SK-N-SH (cell line): Measurements from ENCODE around the gene SRP54. TPM values are rescaled to one million over a fixed set of nuclear protein-coding genes. Genes with fewer than 3 reads are reported as not detected.

Experiments used
- CTCF ChIA-PET: fragments of 300-600, 350-600 bp; formaldehyde crosslinking; extraction: SDS; loops from one replicate; lab custom pipeline; 2021; lab: Yijun Ruan, JAX
- POLR2A ChIA-PET: fragments of 350-600 bp; sonication (Branson Sonifier 250); formaldehyde crosslinking; extraction: SDS; loops from one replicate; lab custom pipeline; 2020; ENCODE audit warnings: antibody characterized with exemption, inconsistent platforms; lab: Yijun Ruan, JAX
- DNase-seq: peaks from one replicate; pipeline ENCODE4 v3.0.0; 2012
- H2AFZ ChIP-seq: fragments of 200-600 bp; sonication (generic); 2 replicates; pipeline ENCODE4 v1.8.1; 2016; ENCODE audit warnings: antibody characterized with exemption, mild to moderate bottlenecking, low read depth
- H3F3A ChIP-seq: fragments of 200-600 bp; sonication (generic); replicated peaks from 2 replicates; pipeline ENCODE3; 2016; ENCODE audit warnings: antibody characterized with exemption, mild to moderate bottlenecking; ENCODE audit not compliant: insufficient read depth
- H3K27ac ChIP-seq, 2 experiments: fragments of 200-500 bp in 1 of 2; fragments of 200-600 bp in 1 of 2; sonication (Bioruptor generic) in 1 of 2; sonication (generic), shearing (Covaris generic) in 1 of 2; 2 replicates each; pipeline versions ENCODE4 v1.5.1 to v1.6.1; 2014 to 2016; ENCODE audit warnings: low read depth in 2 of 2, inconsistent platforms in 1 of 2, low read length in 1 of 2, mild to moderate bottlenecking in 1 of 2, mixed read lengths in 1 of 2
- H3K27me3 ChIP-seq: fragments of 200-600 bp; sonication (generic), shearing (Covaris generic); 2 replicates; pipeline ENCODE4 v1.6.1; 2016; ENCODE audit warnings: mixed run types; ENCODE audit not compliant: insufficient read depth
- H3K36me3 ChIP-seq, 2 experiments: fragments of 200-500 bp in 1 of 2; fragments of 200-600 bp in 1 of 2; sonication (Bioruptor generic) in 1 of 2; sonication (generic) in 1 of 2; replicated peaks in 1 of 2; 2 replicates each; pipeline versions ENCODE3 to v1.5.1; 2014 to 2016; ENCODE audit warnings: low read length in 1 of 2, mild to moderate bottlenecking in 1 of 2; ENCODE audit not compliant: insufficient read depth in 2 of 2, control insufficient read depth in 1 of 2
- H3K4me1 ChIP-seq, 2 experiments: fragments of 200-500 bp in 1 of 2; fragments of 200-600 bp in 1 of 2; sonication (Bioruptor generic) in 1 of 2; sonication (generic), shearing (Covaris generic) in 1 of 2; 2 replicates each; pipeline versions ENCODE4 v1.5.1 to v1.6.1; 2014 to 2016; ENCODE audit warnings: low read depth in 1 of 2, low read length in 1 of 2, mixed run types in 1 of 2; ENCODE audit not compliant: insufficient read depth in 2 of 2, control insufficient read depth in 1 of 2
- H3K4me2 ChIP-seq: fragments of 200-600 bp; sonication (generic), shearing (Covaris generic); 2 replicates; pipeline ENCODE4 v1.6.1; 2017; ENCODE audit warnings: mixed run types
- H3K4me3 ChIP-seq, 2 experiments: fragments of 200-500 bp in 1 of 2; fragments of 200-600 bp in 1 of 2; sonication (Bioruptor generic) in 1 of 2; sonication (generic), shearing (Covaris generic) in 1 of 2; 2 replicates each; pipeline versions ENCODE4 v1.5.1 to v1.8.1; 2014 to 2016; ENCODE audit warnings: low read depth in 2 of 2, inconsistent platforms in 1 of 2, low read length in 1 of 2, mild to moderate bottlenecking in 1 of 2, mixed read lengths in 1 of 2, moderate library complexity in 1 of 2
- H3K79me2 ChIP-seq: fragments of 200-600 bp; sonication (generic); 2 replicates; pipeline ENCODE4 v1.8.1; 2017; ENCODE audit warnings: mild to moderate bottlenecking; ENCODE audit not compliant: insufficient read depth
- H3K9ac ChIP-seq: fragments of 200-600 bp; sonication (generic); 2 replicates; pipeline ENCODE4 v1.6.1; 2017; ENCODE audit warnings: mixed run types
- H3K9me2 ChIP-seq: fragments of 200-600 bp; sonication (generic); 2 replicates; pipeline ENCODE4 v1.6.1; 2017; ENCODE audit warnings: mixed run types
- H3K9me3 ChIP-seq: fragments of 200-600 bp; sonication (generic); 2 replicates; pipeline ENCODE4 v1.6.1; 2017; ENCODE audit warnings: mixed run types, mild to moderate bottlenecking, moderate library complexity
- H4K20me1 ChIP-seq: fragments of 200-600 bp; sonication (generic); 2 replicates; pipeline ENCODE4 v1.6.1; 2017; ENCODE audit warnings: mild to moderate bottlenecking, mixed run types; ENCODE audit not compliant: insufficient read depth
- CHD2 ChIP-seq: fragments of 150-350 bp; IDR thresholded peaks from 2 replicates; pipeline ENCODE4 v1.6.1; 2018; ENCODE audit warnings: low read length; ENCODE audit not compliant: partially characterized antibody
- ELF1 ChIP-seq: IDR thresholded peaks from 2 replicates; pipeline ENCODE4 v1.4.0; 2012
- EP300 ChIP-seq, 2 experiments: IDR thresholded peaks; 2 replicates each; pipeline versions ENCODE4 v1.4.0 to v1.6.1; 2012; ENCODE audit warnings: borderline replicate concordance in 1 of 2, low read depth in 1 of 2, low read length in 1 of 2
- POLR2AphosphoS5 ChIP-seq: IDR thresholded peaks from 2 replicates; pipeline ENCODE4 v1.6.1; 2012; ENCODE audit warnings: low read depth, low read length
- RFX5 ChIP-seq: IDR thresholded peaks from 2 replicates; pipeline ENCODE4 v1.6.1; 2012; ENCODE audit warnings: mild to moderate bottlenecking, improper control_type of control experiment, low read length
- YY1 ChIP-seq: IDR thresholded peaks from 2 replicates; pipeline ENCODE4 v1.4.0; 2012; ENCODE audit warnings: low read depth, mild to moderate bottlenecking
- WGBS: methylation state at CpG from one replicate; pipeline ENCODE4 v1.1.6; 2017; ENCODE audit warnings: low lambda C conversion rate; 5-methylcytosine and 5-hydroxymethylcytosine counted together
- polyA plus RNA-seq, 3 experiments: library from polyadenylated mRNA; depleted of rRNA; stranded (reverse); fragments of >200 nt; gene quantifications; 2 replicates each; pipeline ENCODE4 v1.2.3, GENCODE V29; 2012
- TF ChIP-seq, protein P1 (sequence below): IDR thresholded peaks from 2 replicates; pipeline ENCODE4 v1.6.1; 2012; ENCODE audit warnings: mild to moderate bottlenecking, low read depth, low read length, moderate library complexity
- TF ChIP-seq, protein P2 (sequence below): IDR thresholded peaks from 2 replicates; pipeline ENCODE4 v1.4.0; 2012; ENCODE audit warnings: low read depth, borderline replicate concordance

SRP54 gene
- polyA plus RNA-seq, 1 of the 3 experiments (the other 2 are of a cell fraction), result 39.5 TPM

- Histone ChIP-seq H3F3A (no peaks in the 10 kb centered on the region), H3K36me3 (peaks cover 0 to 8% of the 10 kb centered on the region in 2 experiments), H3K4me2 (no peak overlapping the region), H3K79me2 (peaks cover 6% of the 10 kb centered on the region; the same call in 1 of the 2 replicates), H4K20me1 (no peaks in the 10 kb centered on the region), H3K9me2 (no peaks in the 10 kb centered on the region), H3K4me1 (no peaks in the 10 kb centered on the region; a peak in 1 of 4 replicates), H3K27ac (no peak overlapping the region), H3K27me3 (no peaks in the 10 kb centered on the region), H3K9me3 (no peaks in the 10 kb centered on the region)
- POLR2A ChIA-PET, result no interaction called here
- WGBS, result 88% methylated on average over 3 of the region's 3 CpGs
- no peak for DNase-seq
- TF ChIP-seq EP300 (IDR thresholded peaks at IDR 0.05; ENCODE audit: borderline replicate concordance in 1 of 2, low read depth in 1 of 2, low read length in 1 of 2) (no peak), YY1 (no peak), ELF1 (no peak), POLR2AphosphoS5 (no peak)
- TF ChIP-seq, protein P1, sequence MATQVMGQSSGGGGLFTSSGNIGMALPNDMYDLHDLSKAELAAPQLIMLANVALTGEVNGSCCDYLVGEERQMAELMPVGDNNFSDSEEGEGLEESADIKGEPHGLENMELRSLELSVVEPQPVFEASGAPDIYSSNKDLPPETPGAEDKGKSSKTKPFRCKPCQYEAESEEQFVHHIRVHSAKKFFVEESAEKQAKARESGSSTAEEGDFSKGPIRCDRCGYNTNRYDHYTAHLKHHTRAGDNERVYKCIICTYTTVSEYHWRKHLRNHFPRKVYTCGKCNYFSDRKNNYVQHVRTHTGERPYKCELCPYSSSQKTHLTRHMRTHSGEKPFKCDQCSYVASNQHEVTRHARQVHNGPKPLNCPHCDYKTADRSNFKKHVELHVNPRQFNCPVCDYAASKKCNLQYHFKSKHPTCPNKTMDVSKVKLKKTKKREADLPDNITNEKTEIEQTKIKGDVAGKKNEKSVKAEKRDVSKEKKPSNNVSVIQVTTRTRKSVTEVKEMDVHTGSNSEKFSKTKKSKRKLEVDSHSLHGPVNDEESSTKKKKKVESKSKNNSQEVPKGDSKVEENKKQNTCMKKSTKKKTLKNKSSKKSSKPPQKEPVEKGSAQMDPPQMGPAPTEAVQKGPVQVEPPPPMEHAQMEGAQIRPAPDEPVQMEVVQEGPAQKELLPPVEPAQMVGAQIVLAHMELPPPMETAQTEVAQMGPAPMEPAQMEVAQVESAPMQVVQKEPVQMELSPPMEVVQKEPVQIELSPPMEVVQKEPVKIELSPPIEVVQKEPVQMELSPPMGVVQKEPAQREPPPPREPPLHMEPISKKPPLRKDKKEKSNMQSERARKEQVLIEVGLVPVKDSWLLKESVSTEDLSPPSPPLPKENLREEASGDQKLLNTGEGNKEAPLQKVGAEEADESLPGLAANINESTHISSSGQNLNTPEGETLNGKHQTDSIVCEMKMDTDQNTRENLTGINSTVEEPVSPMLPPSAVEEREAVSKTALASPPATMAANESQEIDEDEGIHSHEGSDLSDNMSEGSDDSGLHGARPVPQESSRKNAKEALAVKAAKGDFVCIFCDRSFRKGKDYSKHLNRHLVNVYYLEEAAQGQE, result no peak
- TF ChIP-seq, protein P2, sequence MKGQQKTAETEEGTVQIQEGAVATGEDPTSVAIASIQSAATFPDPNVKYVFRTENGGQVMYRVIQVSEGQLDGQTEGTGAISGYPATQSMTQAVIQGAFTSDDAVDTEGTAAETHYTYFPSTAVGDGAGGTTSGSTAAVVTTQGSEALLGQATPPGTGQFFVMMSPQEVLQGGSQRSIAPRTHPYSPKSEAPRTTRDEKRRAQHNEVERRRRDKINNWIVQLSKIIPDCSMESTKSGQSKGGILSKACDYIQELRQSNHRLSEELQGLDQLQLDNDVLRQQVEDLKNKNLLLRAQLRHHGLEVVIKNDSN, result no peak
- TF ChIP-seq, all 33 proteins: peak for 0
- H2AFZ ChIP-seq, result no peak overlapping the region
- no peak overlapping the region for H3K9ac ChIP-seq
- CTCF ChIA-PET, result no interaction called here
- H3K4me3 ChIP-seq, result no peak overlapping the region
These were observed 16.4 kb upstream of the SRP54 start for GRCh38 chr14:34966413-34966812.

DNA sequence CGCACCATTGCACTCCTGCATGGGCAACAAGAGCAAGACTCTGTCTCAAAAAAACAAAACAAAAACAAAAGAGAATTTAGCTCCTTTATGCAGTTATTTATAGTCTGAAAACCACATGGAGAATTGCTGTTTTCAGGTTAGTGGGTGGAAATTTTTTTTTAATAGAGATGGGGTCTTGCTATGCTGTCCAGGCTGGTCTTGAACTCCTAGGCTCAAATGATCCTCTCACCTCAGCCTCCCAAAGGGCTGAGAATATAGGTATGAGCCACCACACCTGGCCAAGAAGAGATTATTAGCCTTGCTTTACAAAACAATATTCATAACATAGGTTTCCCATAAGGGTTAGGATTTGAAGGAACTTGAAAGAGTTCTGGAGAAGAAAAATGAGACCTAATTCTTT lies 12.1 kb upstream of the SRP54 start:
- no peaks in the 10 kb centered on the region for H3K9me3 ChIP-seq
- no peak overlapping the region for H2AFZ ChIP-seq
- H3F3A ChIP-seq, result no peaks in the 10 kb centered on the region
- H3K4me1 ChIP-seq, result no peaks in the 10 kb centered on the region; a peak in 1 of 4 replicates
- no peak overlapping the region for H3K27ac ChIP-seq
- peaks cover 13% of the 10 kb centered on the region; the same call in 1 of the 2 replicates for H3K79me2 ChIP-seq
- H3K9me2 ChIP-seq, result no peaks in the 10 kb centered on the region
- no peaks in the 10 kb centered on the region for H4K20me1 ChIP-seq
- POLR2A ChIA-PET, result no interaction called here
- CTCF ChIA-PET, result no interaction called here
- H3K36me3 ChIP-seq, result no peaks in the 10 kb centered on the region
- H3K9ac ChIP-seq, result no peak overlapping the region
- no peak for TF ChIP-seq RFX5
- TF ChIP-seq, protein P1, result no peak
- no peak for TF ChIP-seq CHD2
- TF ChIP-seq, all 33 proteins: peak for 0
- Histone ChIP-seq H3K27me3 (no peaks in the 10 kb centered on the region), H3K4me3 (no peak overlapping the region), H3K4me2 (no peak overlapping the region)
- no peak for DNase-seq
- 100% methylated on average over 1 of the region's 1 CpG for WGBS
